MM.1S (cell line): ENCODE measurements around the gene USF1.

Experiments
- DNase-seq: peaks from one replicate; pipeline ENCODE4 v3.0.0-alpha.2; 2015
- H2AFZ ChIP-seq: fragments of 300-600 bp; sonication (generic); 2 replicates; pipeline ENCODE4 v1.6.0; 2016; ENCODE audit warnings: antibody characterized with exemption, low read length
- H3F3A ChIP-seq: fragments of 300-600 bp; sonication (generic); 2 replicates; pipeline ENCODE4 v1.6.1; 2016; ENCODE audit warnings: mild to moderate bottlenecking, antibody characterized with exemption, low read length, moderate library complexity, mixed read lengths; ENCODE audit not compliant: insufficient read depth
- H3K27ac ChIP-seq: fragments of 300-600 bp; sonication (generic); 2 replicates; pipeline ENCODE4 v1.5.1; 2016; ENCODE audit warnings: mild to moderate bottlenecking, low read length
- H3K27me3 ChIP-seq: fragments of 300-600 bp; sonication (generic); replicated peaks from 2 replicates; pipeline ENCODE4 v1.6.0; 2016; ENCODE audit warnings: low read length; ENCODE audit not compliant: insufficient read depth
- H3K36me3 ChIP-seq: fragments of 300-600 bp; sonication (generic); replicated peaks from 2 replicates; pipeline ENCODE4 v1.6.1; 2016; ENCODE audit warnings: mild to moderate bottlenecking, low read length, mixed read lengths; ENCODE audit not compliant: insufficient read depth
- H3K4me1 ChIP-seq: fragments of 300-600 bp; sonication (generic); 2 replicates; pipeline ENCODE4 v1.6.1; 2016; ENCODE audit warnings: low read length, mixed read lengths
- H3K4me2 ChIP-seq: fragments of 300-600 bp; sonication (generic); 2 replicates; pipeline ENCODE4 v1.6.0; 2016; ENCODE audit warnings: low read depth, low read length
- H3K4me3 ChIP-seq: fragments of 300-600 bp; sonication (generic); 2 replicates; pipeline ENCODE4 v1.5.1; 2016; ENCODE audit warnings: low read length, mixed read lengths
- H3K79me2 ChIP-seq: fragments of 300-600 bp; sonication (generic); 2 replicates; pipeline ENCODE4 v1.6.1; 2016; ENCODE audit warnings: mixed run types, low read length, mixed read lengths
- H3K9ac ChIP-seq: fragments of 300-600 bp; sonication (generic); 2 replicates; pipeline ENCODE4 v1.6.1; 2016; ENCODE audit warnings: low read length, mixed read lengths
- H3K9me2 ChIP-seq: fragments of 300-600 bp; sonication (generic); replicated peaks from 2 replicates; pipeline ENCODE4 v1.6.1; 2016; ENCODE audit warnings: mild to moderate bottlenecking, low read length, mixed read lengths; ENCODE audit not compliant: insufficient read depth
- H3K9me3 ChIP-seq: fragments of 300-600 bp; sonication (generic); replicated peaks from 2 replicates; pipeline ENCODE4 v1.6.1; 2016; ENCODE audit warnings: mild to moderate bottlenecking, low read length, mixed read lengths; ENCODE audit not compliant: insufficient read depth
- H4K20me1 ChIP-seq: fragments of 300-600 bp; sonication (generic); 2 replicates; pipeline ENCODE4 v1.6.1; 2016; ENCODE audit warnings: mild to moderate bottlenecking, low read length, moderate library complexity, mixed read lengths; ENCODE audit not compliant: insufficient read depth
- CTCF ChIP-seq: fragments of 300-600 bp; sonication (generic); IDR thresholded peaks from 2 replicates; pipeline ENCODE4 v1.5.1; 2016; ENCODE audit warnings: antibody characterized with exemption, low read length, mixed read lengths
- EZH2 ChIP-seq: fragments of 300-600 bp; sonication (generic); optimal IDR thresholded peaks from 2 replicates; pipeline ENCODE3; 2017; ENCODE audit warnings: low read depth, mild to moderate bottlenecking, antibody characterized with exemption, low read length, mixed read lengths
- EZH2phosphoT487 ChIP-seq: fragments of 300-600 bp; sonication (generic); IDR thresholded peaks from 2 replicates; pipeline ENCODE4 v1.6.1; 2018; ENCODE audit warnings: antibody characterized with exemption, low read length

The USF1 gene

GRCh38 chr1:161044535-161044907 lies 1.3 kb downstream of the USF1 start:
- peaks cover 43% of the 10 kb centered on the region for H3K79me2 ChIP-seq
- H3K9me2 ChIP-seq: no peaks in the 10 kb centered on the region
- peak overlapping the region; percentile 63 for H2AFZ ChIP-seq
- no peaks in the 10 kb centered on the region for H3K9me3 ChIP-seq
- H3K27me3 ChIP-seq: no peaks in the 10 kb centered on the region
- H4K20me1 ChIP-seq: no peaks in the 10 kb centered on the region
- peaks cover 52% of the 10 kb centered on the region for H3F3A ChIP-seq
- H3K4me2 ChIP-seq: peak overlapping the region; percentile 87
- peak overlapping the region; percentile 88; the same call in 1 of the 2 replicates for H3K27ac ChIP-seq
- H3K9ac ChIP-seq: peak overlapping the region; percentile 93
- peak; percentile 27 for DNase-seq
- TF ChIP-seq CTCF (no peak), EZH2phosphoT487 (no peak), EZH2 (no peak)
- H3K4me1 ChIP-seq: peaks cover 22% of the 10 kb centered on the region
- H3K36me3 ChIP-seq: peaks cover 8% of the 10 kb centered on the region
- H3K4me3 ChIP-seq: peak overlapping the region; percentile 80

GRCh38 chr1:161039546-161039945 lies 6.2 kb downstream of the USF1 start:
- peaks cover 48% of the 10 kb centered on the region for H3K79me2 ChIP-seq
- DNase-seq: peak; percentile 9
- H3K4me1 ChIP-seq: peaks cover 12% of the 10 kb centered on the region
- H3K36me3 ChIP-seq: peaks cover 10% of the 10 kb centered on the region
- H4K20me1 ChIP-seq: no peaks in the 10 kb centered on the region
- peak overlapping the region; percentile 83 for H3K4me3 ChIP-seq
- H3K9me2 ChIP-seq: no peaks in the 10 kb centered on the region
- H3F3A ChIP-seq: peaks cover 15% of the 10 kb centered on the region
- no peak overlapping the region for H2AFZ ChIP-seq
- no peak for TF ChIP-seq CTCF
- TF ChIP-seq EZH2: no peak
- TF ChIP-seq EZH2phosphoT487: no peak
- no peaks in the 10 kb centered on the region for H3K27me3 ChIP-seq
- H3K27ac ChIP-seq: peak overlapping the region; percentile 40; the same call in 1 of the 2 replicates
- H3K4me2 ChIP-seq: peak overlapping the region; percentile 85
- H3K9ac ChIP-seq: peak overlapping the region; percentile 72; the same call in 1 of the 2 replicates
- H3K9me3 ChIP-seq: no peaks in the 10 kb centered on the region

GRCh38 chr1:161039154-161039545 lies 6.6 kb downstream of the USF1 start:
- Histone ChIP-seq H3K79me2 (peaks cover 44% of the 10 kb centered on the region), H3K36me3 (peaks cover 10% of the 10 kb centered on the region), H3K4me1 (peaks cover 10% of the 10 kb centered on the region), H3K9me2 (no peaks in the 10 kb centered on the region), H3K27me3 (no peaks in the 10 kb centered on the region), H3K4me3 (peak overlapping the region; percentile 83), H4K20me1 (no peaks in the 10 kb centered on the region), H3F3A (peaks cover 14% of the 10 kb centered on the region), H3K27ac (peak overlapping the region; percentile 40; the same call in 1 of the 2 replicates), H3K9ac (peak overlapping the region; percentile 72; the same call in 1 of the 2 replicates), H3K4me2 (peak overlapping the region; percentile 85), H2AFZ (peak overlapping the region; percentile 89), H3K9me3 (no peaks in the 10 kb centered on the region)
- no peak for DNase-seq
- no peak for TF ChIP-seq EZH2phosphoT487
- TF ChIP-seq CTCF: no peak
- TF ChIP-seq EZH2: no peak
